C4-2B (cell line): ENCODE measurements around the gene MANF.

Experiments
- H3K27ac ChIP-seq: fragments of 450-650 bp; 2 replicates; pipeline ENCODE4 v1.5.1; 2017
- ZFX ChIP-seq: fragments of 450-650 bp; IDR thresholded peaks from 2 replicates; pipeline ENCODE4 v1.6.1; 2017
- TF ChIP-seq, protein P1 (sequence below): fragments of 450-650 bp; conservative IDR thresholded peaks from 2 replicates; pipeline ENCODE4 v1.5.1; 2017; ENCODE audit warnings: mild to moderate bottlenecking

The MANF gene

DNA sequence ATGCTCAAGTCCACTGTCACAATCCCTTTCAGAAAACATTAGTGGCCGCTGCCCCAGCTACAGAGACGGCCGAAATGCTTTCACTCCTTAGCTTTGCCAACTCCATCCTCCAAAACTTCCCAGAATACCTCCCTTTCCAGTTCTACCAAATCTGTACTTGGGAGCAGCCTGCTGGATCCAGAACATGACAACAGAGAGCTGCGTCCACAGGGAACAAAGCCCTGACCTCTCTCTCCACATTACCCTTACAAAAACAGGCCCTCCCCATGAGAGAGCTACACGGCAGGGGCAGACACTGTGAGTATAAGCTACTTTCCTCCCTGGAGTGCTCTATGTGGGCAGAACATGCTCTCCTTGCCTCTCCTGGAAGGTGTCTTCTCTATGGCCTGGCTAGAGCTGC, 12.3 kb downstream of the MANF start:
- TF ChIP-seq, protein P1, sequence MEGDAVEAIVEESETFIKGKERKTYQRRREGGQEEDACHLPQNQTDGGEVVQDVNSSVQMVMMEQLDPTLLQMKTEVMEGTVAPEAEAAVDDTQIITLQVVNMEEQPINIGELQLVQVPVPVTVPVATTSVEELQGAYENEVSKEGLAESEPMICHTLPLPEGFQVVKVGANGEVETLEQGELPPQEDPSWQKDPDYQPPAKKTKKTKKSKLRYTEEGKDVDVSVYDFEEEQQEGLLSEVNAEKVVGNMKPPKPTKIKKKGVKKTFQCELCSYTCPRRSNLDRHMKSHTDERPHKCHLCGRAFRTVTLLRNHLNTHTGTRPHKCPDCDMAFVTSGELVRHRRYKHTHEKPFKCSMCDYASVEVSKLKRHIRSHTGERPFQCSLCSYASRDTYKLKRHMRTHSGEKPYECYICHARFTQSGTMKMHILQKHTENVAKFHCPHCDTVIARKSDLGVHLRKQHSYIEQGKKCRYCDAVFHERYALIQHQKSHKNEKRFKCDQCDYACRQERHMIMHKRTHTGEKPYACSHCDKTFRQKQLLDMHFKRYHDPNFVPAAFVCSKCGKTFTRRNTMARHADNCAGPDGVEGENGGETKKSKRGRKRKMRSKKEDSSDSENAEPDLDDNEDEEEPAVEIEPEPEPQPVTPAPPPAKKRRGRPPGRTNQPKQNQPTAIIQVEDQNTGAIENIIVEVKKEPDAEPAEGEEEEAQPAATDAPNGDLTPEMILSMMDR = no peak
- TF ChIP-seq ZFX = no peak
- H3K27ac ChIP-seq = no peak overlapping the region

DNA sequence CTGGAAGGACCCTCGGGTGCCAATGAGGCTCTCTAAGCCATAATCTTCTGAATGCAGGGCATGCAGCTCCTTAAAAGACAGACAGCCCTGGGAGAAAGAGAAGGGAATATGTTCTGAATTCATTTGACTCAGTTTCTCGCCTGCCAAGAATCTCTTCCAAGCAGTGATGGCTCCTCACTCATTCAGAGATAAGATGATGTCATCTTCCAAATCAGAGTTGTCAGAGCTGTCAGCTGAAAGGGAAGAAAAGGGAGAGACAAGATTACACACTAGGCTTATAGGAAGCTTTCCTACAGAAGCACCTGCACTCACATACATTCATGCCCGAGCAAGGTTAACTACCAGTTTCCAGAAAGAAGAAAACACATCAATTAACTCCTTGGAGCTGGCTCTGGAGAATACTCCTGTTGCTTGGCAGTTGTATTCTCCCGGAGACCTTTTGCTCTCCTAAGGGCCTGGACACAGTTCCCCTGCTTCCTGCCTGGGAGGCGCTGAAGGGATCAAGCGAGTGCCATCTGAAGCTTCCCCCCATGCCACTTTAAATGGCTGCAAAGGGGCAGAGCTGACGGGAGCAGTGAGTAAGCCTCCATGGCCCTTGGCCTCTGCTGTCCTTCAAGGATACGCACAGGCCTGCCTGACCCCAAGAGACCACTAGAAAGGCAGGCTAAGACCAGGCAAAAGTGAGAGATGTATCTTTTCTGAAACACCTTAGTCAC, 13.7 kb downstream of the MANF start:
- no peak overlapping the region for H3K27ac ChIP-seq

DNA sequence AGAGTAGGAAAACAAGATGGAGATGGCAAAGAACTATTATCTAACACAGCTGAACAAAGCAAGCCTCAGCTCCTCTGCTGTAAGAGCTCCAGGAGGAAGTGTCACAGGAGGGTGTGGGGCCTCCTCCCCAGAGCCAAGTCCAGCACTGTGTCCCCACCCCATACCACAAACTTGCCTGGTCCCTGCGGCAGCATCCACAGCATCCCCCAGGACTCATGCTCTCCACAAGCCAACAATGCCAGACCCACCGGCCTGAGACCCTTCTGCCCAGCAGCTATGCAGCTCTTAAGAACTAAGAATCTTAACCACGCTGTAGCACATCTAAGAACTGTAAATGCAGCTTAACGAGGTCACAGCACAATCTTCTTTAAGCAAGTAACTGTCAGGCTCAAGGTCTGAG, 15.1 kb downstream of the MANF start:
- TF ChIP-seq, protein P1 = no peak
- TF ChIP-seq ZFX = no peak
- H3K27ac ChIP-seq = no peak overlapping the region

More for the DNA sequence above, 13.7 kb downstream of the MANF start:
- no peak for TF ChIP-seq ZFX
- TF ChIP-seq, protein P1 = no peak

DNA sequence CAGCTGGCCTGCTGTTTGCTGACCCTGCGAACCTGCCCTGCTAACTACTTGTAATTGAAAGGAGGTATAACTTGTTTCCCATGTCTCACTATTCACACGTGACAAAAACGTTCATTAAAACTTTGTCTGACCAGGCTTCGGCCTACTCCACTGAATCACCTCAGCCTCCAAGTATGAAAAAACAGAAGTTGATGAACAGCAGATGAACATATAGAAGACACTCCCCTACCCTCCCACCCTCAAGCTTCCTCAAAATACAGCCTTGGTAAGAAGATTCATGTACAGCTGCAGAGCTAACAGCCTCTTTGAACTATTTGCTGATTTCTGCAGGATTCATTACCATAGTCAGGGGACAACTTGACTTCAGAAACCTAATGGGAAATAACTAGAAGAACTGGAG, 16.6 kb downstream of the MANF start:
- TF ChIP-seq, protein P1 = no peak
- TF ChIP-seq ZFX = no peak

DNA sequence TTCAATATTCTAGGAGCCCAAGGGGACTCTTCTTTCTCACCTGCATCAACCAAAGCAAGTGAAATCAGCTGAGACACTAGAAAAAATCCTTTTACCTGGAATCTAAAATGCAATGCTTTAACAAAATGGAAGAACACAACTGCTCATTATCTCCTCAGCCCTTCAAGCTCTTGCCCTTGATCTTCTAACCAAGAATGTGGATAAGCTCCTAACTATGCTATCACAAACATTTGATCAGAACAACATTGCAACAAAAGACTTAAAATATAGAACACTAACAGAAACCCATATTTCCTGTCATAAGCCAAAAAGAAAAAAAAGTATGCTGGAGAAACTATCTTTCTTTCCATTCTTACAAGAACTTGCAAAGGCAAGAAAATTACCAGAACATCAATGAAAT, 18.6 kb downstream of the MANF start:
- no peak overlapping the region for H3K27ac ChIP-seq
- TF ChIP-seq ZFX = no peak
- TF ChIP-seq, protein P1 = no peak

More for the DNA sequence above, 16.6 kb downstream of the MANF start:
- no peak overlapping the region for H3K27ac ChIP-seq

DNA sequence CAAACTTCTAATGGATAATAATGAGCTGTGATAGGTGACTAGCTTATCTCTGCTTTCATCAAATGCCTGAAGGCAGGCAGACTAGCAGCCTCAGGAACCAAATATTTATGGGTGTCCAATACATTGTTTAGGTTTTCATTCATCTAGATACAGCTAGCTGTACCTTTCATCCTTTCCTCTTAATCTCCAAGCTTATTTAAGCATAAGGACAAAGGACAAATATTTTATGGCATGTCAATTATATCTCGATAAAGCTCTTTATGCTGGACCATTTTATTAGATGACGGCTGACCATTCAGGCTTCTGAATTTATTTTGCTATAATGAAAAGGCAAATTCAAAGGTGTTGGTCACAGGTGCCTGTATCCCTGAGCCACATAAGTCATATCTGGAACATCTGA, 22.9 kb downstream of the MANF start:
- no peak overlapping the region for H3K27ac ChIP-seq
- TF ChIP-seq ZFX = no peak
- TF ChIP-seq, protein P1 = no peak

DNA sequence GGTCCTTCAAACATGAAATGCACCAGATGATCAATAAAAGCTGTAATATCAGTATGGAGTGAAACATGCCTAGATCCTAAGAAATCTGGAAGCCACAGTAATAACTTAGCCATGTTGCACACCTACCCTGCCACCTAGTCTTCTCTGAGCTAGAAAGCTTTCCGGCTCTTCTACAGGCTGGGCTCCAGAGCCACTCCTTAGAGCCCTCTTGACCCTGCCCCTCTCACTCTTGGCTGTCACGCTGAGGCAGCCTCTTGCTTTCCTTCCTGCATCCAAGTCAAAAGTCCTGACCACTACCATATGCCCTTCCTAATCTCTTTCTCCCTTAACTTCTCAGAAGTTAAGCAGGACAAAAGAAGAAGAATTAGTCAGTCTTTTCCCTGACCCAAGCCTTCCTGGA, 23.7 kb downstream of the MANF start:
- H3K27ac ChIP-seq = no peak overlapping the region
- TF ChIP-seq, protein P1 = no peak
- no peak for TF ChIP-seq ZFX
